ENCODE measurements around the gene UNC79.

The UNC79 gene

DNA sequence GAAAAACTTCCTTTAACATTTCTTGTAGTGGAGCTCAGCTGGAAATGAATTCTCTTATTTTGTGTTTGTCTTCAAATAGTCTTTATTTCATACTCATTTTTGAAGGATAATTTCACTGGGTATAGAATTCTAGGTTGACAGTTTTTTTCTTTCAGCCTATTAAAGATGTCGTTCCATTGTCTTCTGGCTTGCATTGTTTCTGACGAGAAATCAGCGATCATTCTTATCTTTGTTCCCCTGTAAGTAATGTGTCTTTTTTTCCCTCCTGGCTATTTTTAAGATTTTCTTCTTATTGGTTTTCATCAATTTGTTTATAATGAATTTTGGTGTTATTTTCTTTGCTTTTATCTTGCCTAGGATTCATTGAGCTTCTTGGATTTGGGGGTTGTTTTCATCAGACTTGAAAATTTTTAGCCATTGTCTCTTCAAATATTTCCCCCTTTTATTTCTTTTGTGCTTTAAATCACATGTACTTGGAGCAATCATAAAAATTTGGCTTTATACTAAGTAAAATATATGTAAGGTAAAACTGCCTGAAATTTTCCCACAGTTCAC lies 89.4 kb downstream of the UNC79 start:
- TF ChIP-seq, protein P1, sequence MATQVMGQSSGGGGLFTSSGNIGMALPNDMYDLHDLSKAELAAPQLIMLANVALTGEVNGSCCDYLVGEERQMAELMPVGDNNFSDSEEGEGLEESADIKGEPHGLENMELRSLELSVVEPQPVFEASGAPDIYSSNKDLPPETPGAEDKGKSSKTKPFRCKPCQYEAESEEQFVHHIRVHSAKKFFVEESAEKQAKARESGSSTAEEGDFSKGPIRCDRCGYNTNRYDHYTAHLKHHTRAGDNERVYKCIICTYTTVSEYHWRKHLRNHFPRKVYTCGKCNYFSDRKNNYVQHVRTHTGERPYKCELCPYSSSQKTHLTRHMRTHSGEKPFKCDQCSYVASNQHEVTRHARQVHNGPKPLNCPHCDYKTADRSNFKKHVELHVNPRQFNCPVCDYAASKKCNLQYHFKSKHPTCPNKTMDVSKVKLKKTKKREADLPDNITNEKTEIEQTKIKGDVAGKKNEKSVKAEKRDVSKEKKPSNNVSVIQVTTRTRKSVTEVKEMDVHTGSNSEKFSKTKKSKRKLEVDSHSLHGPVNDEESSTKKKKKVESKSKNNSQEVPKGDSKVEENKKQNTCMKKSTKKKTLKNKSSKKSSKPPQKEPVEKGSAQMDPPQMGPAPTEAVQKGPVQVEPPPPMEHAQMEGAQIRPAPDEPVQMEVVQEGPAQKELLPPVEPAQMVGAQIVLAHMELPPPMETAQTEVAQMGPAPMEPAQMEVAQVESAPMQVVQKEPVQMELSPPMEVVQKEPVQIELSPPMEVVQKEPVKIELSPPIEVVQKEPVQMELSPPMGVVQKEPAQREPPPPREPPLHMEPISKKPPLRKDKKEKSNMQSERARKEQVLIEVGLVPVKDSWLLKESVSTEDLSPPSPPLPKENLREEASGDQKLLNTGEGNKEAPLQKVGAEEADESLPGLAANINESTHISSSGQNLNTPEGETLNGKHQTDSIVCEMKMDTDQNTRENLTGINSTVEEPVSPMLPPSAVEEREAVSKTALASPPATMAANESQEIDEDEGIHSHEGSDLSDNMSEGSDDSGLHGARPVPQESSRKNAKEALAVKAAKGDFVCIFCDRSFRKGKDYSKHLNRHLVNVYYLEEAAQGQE (IDR thresholded peaks at IDR 0.05; ENCODE audit: insufficient read depth in 1 of 2, low read depth in 2 of 2, low read length in 2 of 2) = no peak
- no peak for TF ChIP-seq TAF1 (IDR thresholded peaks at IDR 0.05; ENCODE audit: borderline replicate concordance, insufficient read depth, low read length)
- TF ChIP-seq SIN3A (IDR thresholded peaks at IDR 0.05; ENCODE audit: borderline replicate concordance, insufficient read depth, low read length) = no peak
- no peak for TF ChIP-seq POLR2AphosphoS5 (IDR thresholded peaks at IDR 0.05; ENCODE audit: low read depth, low read length)
- TF ChIP-seq FOXP2 (optimal IDR thresholded peaks at IDR 0.05; ENCODE audit: borderline replicate concordance, extremely low read depth, extremely low read length, insufficient read depth) = no peak

GRCh38 chr14:93522221-93522620 lies 91.5 kb downstream of the UNC79 start:
- TF ChIP-seq SIN3A (IDR thresholded peaks at IDR 0.05; ENCODE audit: borderline replicate concordance, insufficient read depth, low read length) (no peak), TAF1 (IDR thresholded peaks at IDR 0.05; ENCODE audit: borderline replicate concordance, insufficient read depth, low read length) (no peak), FOXP2 (optimal IDR thresholded peaks at IDR 0.05; ENCODE audit: borderline replicate concordance, extremely low read depth, extremely low read length, insufficient read depth) (no peak), POLR2AphosphoS5 (IDR thresholded peaks at IDR 0.05; ENCODE audit: low read depth, low read length) (no peak)
- TF ChIP-seq, protein P1 (IDR thresholded peaks at IDR 0.05; ENCODE audit: insufficient read depth in 1 of 2, low read depth in 2 of 2, low read length in 2 of 2) = no peak

- no peak for TF ChIP-seq FOXP2 (optimal IDR thresholded peaks at IDR 0.05; ENCODE audit: borderline replicate concordance, extremely low read depth, extremely low read length, insufficient read depth)
- no peak for TF ChIP-seq POLR2AphosphoS5 (IDR thresholded peaks at IDR 0.05; ENCODE audit: low read depth, low read length)
- TF ChIP-seq, protein P1 (IDR thresholded peaks at IDR 0.05; ENCODE audit: insufficient read depth in 1 of 2, low read depth in 2 of 2, low read length in 2 of 2) = no peak
- no peak for TF ChIP-seq TAF1 (IDR thresholded peaks at IDR 0.05; ENCODE audit: borderline replicate concordance, insufficient read depth, low read length)
- TF ChIP-seq SIN3A (IDR thresholded peaks at IDR 0.05; ENCODE audit: borderline replicate concordance, insufficient read depth, low read length) = no peak
These were observed 95.1 kb downstream of the UNC79 start for GRCh38 chr14:93525696-93526451.

- no peak for TF ChIP-seq POLR2AphosphoS5 (IDR thresholded peaks at IDR 0.05; ENCODE audit: low read depth, low read length)
These were observed 96.5 kb downstream of the UNC79 start for GRCh38 chr14:93527203-93527607.

GRCh38 chr14:93528884-93529558 lies 98.3 kb downstream of the UNC79 start:
- TF ChIP-seq POLR2AphosphoS5 (IDR thresholded peaks at IDR 0.05; ENCODE audit: low read depth, low read length) = no peak
- TF ChIP-seq SIN3A (IDR thresholded peaks at IDR 0.05; ENCODE audit: borderline replicate concordance, insufficient read depth, low read length) = no peak
- TF ChIP-seq FOXP2 (optimal IDR thresholded peaks at IDR 0.05; ENCODE audit: borderline replicate concordance, extremely low read depth, extremely low read length, insufficient read depth) = no peak
- TF ChIP-seq, protein P1 (IDR thresholded peaks at IDR 0.05; ENCODE audit: insufficient read depth in 1 of 2, low read depth in 2 of 2, low read length in 2 of 2) = no peak
- no peak for TF ChIP-seq TAF1 (IDR thresholded peaks at IDR 0.05; ENCODE audit: borderline replicate concordance, insufficient read depth, low read length)

Data from PFSK-1 (cell line).